TTC549 (cell line): ENCODE results near the gene ZSCAN16.
"Not testable (repeated sequence)": the region's sequence is repeated elsewhere in the genome, so short reads cannot be mapped to it uniquely, and the experiment has no call there.

Experiments
- FAIRE-seq: peaks from 2 replicates; lab custom pipeline; 2012; peaks lifted over from hg19 to GRCh38; lab: Jason Lieb, UNC

The ZSCAN16 gene

DNA sequence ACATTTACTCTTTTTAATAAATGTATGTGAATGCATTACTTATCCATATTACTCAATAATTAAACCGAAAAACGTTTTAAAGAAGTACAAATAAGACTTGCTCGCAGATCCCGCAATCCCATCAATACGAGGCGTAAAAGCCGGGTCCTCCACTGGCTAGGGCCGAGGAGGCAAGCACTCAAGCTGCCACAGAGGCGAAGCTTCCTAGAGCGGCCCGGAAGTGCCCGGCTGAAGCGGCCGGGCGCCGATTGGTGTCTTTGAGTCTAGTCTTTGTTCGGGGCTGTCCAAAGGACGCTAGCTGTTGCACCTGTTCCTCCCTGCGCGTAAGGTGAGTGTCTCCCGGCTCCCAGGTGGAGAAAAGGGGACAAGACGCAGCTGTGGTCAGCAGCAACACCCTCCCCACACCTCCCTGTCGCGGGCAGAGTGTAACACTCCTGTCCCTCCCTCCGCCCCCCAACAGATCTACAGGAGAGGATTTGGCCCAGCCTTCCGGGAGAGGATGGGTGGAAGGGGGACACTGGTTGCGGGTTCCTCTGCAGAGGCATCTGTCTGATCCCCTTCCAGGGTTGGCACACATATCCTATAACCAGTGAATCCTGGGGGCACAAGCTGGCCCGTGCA is at the start of gene ZSCAN16:
Gene ZSCAN16 (plus strand): TSS at position 260 of the 621 bp plus-strand sequence. CDS start 835 bp downstream, outside the sequence.
- no peak for FAIRE-seq

DNA sequence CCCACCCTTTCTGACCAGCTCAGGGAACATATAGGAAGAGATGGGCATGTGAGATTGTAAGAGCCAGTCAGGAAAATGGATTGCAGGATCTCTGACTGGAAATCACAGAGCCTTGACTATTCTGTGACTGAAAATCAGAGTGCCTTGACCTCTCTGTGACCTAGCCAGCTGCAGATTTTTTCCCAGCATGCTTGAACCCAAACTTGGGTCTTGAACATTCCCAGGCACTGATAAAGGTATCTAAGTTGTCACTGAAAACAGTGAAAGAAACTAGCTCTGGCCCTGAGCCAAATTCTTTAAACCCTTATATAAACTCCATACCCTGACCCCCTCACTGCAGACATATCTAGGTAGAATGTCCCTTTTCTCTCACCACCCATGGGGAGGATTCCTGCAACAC is 46.4 kb upstream of the ZSCAN16 start:
- no peak for FAIRE-seq

GRCh38 chr6:28078836-28079235 is 45.6 kb upstream of the ZSCAN16 start:
- no peak for FAIRE-seq

- not testable (repeated sequence) for FAIRE-seq
These were observed 44.1 kb upstream of the ZSCAN16 start, which contains the start of gene ZNF165 for GRCh38 chr6:28080381-28080630. Gene ZNF165, plus strand, starts transcription at chr6:28080568. Its CDS starts 4,913 bp downstream, at chr6:28085481.

GRCh38 chr6:28080631-28081485 is 43.6 kb upstream of the ZSCAN16 start:
- no peak for FAIRE-seq

GRCh38 chr6:28081486-28081751 is 43.0 kb upstream of the ZSCAN16 start:
- no peak for FAIRE-seq

DNA sequence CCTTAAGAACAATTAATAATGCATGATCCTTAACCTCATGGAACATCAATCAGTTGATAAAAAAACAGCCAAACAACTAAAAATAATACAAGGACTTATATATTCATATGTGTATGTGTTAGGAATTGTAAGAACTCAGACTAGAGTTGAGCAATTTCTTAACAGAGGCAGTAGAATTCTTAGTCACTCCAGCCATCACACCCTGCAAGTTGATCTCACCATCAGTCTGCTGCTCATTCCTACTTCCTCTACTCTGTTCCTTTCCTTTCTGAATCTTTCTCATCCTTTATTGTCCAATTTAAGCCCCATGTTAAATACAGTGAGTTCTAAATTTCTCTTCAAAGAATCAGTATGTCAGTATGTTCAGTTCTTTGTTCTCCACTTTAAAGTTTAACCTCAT is 41.5 kb upstream of the ZSCAN16 start:
- FAIRE-seq, result no peak

GRCh38 chr6:28089054-28089453 is 35.4 kb upstream of the ZSCAN16 start:
- no peak for FAIRE-seq

- no peak for FAIRE-seq
These were observed 33.4 kb upstream of the ZSCAN16 start for GRCh38 chr6:28090917-28091586.

DNA sequence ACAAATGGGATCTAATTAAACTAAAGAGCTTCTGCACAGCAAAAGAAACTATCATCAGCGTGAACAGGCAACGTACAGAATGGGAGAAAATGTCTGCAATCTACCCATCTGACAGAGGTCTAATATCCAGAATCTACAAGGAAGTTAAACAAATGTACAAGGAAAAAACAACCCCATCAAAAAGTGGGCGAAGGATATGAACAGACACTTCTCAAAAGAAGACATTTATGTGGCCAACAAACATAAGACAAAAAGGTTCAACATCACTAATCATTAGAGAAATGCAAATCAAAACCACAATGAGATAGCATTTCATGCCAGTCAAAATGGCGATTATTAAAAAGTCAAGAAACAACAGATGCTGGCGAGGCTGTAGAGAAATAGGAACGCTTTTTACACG is 22.2 kb upstream of the ZSCAN16 start:
- not testable (repeated sequence) for FAIRE-seq

GRCh38 chr6:28102699-28103098 is 21.7 kb upstream of the ZSCAN16 start:
- not testable (repeated sequence) for FAIRE-seq

DNA sequence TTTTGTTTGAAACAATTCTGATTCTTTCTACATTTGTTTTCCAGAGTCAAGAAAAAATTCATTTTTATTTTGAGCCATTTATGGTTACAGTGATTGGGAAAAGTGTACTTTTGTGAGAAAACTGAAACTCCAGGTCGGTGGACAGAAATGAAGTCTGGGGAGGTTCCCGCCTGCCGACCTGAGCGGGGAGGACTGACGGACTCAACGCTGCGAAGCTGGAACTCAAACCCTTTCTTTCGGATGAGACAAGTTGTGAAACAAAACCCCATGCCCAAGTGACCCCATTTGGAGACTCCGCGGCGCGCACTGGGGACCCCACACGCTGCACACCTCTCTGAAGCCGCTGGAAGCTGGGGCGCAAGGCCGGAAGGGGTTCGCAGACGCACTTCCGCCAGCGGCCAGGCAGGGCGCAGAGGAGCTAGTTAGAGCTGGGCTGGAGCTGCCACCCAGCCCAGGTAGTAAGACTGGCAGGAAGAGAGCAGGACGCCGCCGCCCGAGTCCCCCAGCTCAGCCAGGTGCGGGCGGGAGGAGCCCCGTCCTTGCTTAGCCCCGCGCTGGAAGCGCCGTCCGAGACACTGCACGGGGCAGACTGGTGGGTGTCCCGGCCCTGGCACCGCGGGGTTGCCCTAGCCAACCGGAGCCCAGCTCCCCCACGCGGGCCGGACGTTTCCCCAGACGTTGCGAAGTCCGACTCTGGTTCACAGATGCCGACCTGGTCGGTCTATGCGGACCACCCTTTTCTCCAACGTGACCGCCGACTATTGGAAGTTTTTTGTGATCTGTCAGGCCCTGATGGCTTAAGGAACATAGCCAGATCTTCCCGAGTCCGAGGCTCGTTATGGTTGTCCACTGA is 19.8 kb upstream of the ZSCAN16 start:
- no peak for FAIRE-seq

- FAIRE-seq, result no peak
These were observed 19.2 kb upstream of the ZSCAN16 start for GRCh38 chr6:28105245-28105639.

DNA sequence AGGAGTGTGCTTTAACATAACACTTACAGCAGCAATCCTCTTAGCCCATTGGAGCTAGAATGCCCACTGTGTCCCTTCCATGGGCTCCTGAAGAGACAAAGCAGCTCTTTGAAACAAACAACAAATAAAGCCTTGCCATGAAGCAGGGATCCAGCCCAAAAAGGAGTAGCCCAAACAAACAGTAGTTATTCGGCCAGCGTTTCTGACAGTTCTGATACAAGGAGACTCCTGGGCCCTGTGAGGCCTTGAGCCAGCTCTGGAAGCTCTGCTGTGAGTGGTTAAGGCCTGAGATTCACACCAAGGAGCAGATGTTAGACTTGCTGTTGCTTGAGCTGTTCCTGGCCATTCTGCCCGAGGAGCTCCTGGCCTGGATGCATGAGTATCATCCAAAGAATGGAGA is 16.9 kb upstream of the ZSCAN16 start:
- no peak for FAIRE-seq

- FAIRE-seq, result no peak
These were observed 12.4 kb upstream of the ZSCAN16 start for GRCh38 chr6:28111964-28112363.

- FAIRE-seq, result no peak
These were observed 8.6 kb upstream of the ZSCAN16 start for GRCh38 chr6:28115799-28116198.

DNA sequence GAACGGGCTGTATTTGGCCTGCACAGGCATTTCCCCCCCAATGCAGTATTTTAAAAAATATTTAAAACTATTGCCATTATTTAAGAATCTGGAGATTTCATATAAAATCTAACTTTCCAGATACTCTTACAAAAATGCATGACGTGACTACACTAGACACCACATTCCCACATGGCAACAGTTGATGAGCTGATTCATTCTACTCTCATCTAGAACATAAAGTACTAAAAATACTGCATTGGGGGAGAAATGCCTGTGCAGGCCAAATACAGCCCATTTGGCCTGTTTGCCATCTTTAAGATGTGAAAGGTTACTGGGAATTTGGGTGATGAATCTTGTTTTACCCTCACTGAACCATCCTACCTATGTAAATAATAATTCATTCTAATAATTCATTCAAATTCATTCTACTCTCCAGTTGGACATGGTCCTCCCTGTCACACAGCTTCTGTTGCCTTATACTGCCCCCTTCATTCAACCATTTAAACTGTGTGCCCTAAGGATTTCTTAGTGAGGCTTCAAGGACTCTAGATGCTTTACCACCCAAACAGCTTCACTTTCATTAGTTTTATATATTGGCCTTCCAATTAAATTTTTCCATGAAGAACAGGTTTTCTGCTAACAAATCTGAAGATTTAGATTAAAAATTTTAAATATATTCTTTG is 6.9 kb upstream of the ZSCAN16 start:
- FAIRE-seq, result no peak

DNA sequence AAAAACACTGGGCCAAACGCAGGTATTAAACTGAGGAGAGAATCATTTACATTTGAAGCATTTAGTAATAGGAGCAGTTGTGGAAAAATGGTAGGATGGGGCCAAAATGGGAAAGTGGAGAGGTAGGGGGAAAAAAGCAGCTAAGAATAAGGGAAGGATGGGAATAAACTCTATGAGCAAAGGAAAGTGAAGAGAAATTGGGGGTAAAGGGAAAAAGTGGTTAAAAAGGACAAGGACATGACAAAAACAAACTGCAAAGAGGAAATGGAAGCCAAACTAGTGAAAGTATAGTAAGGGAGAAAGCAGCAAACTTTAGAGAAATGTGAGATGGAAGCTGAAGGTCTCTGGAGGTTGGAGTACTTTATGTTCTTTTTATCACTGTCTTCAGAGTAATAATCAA is 6.2 kb upstream of the ZSCAN16 start:
- FAIRE-seq, result no peak

- FAIRE-seq, result no peak
These were observed 2.5 kb upstream of the ZSCAN16 start for GRCh38 chr6:28121876-28122275.

DNA sequence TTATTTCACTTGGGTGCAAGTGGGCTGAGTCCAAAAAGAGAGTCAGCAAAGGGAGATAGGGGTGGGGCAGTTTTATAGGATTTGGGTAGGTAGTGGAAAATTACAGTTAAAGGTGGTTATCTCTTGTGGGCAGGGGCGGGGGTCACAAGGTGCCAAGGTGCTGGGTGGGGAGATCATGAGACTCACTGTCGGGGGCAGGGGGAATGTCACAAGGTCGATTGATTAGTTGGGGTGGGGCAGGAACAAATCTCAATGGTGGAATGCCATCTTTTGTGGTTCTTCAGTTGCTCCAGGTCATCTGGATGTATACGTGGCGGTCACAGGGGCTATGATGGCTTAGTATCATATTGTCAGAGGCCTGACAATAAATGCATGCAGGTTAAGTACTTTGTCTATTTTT is 2.1 kb upstream of the ZSCAN16 start:
- not testable (repeated sequence) for FAIRE-seq

DNA sequence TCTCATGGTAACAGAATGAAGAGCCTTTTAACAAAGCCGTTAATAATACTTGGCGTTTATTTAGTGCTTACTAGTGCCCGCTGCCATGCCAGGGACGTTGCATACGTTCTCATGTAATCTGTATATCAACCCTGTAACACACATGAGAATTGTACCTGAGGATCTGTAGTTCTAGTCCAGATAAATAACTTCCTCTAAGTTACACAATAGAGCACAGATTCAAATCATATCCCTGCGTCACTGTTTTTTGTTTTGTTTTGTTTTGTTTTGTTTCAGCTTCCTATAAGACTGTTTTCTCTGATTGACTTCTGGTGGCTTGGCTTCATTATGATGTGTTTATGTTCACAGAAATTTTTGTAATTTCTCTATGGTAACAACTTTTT is 553 bp downstream of the ZSCAN16 start:
- FAIRE-seq, result no peak

DNA sequence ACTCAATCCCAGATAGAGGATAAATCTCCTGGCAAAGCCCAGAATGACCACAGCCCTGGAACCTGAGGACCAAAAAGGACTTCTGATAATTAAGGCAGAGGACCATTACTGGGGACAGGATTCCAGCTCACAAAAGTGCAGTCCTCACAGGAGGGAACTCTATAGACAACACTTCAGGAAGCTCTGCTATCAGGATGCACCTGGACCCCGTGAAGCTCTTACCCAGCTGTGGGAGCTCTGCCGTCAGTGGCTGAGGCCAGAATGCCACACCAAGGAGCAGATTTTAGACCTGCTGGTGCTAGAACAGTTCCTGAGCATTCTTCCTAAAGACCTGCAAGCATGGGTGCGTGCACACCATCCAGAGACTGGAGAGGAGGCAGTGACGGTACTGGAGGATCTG is 992 bp downstream of the ZSCAN16 start:
- FAIRE-seq, result no peak
